ENCODE measurements around the gene FUT7.

DNA sequence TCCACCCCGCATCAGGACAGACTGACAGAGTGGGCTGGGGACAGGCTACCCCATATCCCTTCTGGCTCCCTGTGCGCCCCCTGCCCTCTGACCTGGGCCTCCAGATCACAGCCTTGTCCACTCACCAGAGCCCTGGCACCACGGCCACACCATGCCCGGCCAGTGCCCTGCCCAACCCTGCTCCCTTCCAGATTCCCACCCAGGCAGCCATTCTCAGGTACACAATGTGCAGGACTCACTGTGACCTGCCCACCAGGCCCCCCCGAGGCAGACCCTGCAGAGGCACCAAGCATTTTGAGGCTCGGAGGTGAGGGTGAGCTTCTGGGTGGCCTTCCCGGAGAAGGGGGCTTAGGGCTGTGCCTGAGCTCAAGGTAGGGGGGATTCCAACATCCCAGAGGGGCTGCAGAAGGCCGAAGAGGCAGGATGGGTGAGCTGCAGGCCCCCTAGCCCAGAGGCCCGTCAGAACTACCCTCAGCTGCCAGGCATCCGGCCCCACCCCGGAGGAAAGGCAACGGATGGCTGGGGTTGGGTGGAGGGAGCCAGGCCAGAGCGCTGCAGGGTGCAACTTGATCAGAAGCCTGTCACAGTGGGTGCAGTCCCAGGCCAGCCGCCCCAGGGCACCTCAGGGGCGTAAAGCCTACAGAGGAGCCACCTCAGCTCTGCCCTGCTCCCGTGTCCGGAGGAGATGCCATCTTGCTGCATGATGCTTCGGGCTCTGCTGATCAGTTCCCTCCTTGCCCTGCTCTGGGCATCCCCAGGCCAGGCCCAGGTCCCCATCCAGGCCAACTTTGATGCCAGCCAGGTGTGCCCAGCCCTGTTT lies 49.4 kb downstream of the FUT7 start, which contains the start of gene LCNL1:
- TF ChIP-seq, protein P1, sequence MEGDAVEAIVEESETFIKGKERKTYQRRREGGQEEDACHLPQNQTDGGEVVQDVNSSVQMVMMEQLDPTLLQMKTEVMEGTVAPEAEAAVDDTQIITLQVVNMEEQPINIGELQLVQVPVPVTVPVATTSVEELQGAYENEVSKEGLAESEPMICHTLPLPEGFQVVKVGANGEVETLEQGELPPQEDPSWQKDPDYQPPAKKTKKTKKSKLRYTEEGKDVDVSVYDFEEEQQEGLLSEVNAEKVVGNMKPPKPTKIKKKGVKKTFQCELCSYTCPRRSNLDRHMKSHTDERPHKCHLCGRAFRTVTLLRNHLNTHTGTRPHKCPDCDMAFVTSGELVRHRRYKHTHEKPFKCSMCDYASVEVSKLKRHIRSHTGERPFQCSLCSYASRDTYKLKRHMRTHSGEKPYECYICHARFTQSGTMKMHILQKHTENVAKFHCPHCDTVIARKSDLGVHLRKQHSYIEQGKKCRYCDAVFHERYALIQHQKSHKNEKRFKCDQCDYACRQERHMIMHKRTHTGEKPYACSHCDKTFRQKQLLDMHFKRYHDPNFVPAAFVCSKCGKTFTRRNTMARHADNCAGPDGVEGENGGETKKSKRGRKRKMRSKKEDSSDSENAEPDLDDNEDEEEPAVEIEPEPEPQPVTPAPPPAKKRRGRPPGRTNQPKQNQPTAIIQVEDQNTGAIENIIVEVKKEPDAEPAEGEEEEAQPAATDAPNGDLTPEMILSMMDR (IDR thresholded peaks at IDR 0.05), result no peak
- no peak for TF ChIP-seq POLR2A (IDR thresholded peaks at IDR 0.05)

Measured in lower leg skin (tissue), 3 donors.